GM21576 (cell line): ENCODE measurements around the gene UBTD1.

Experiments
- ATAC-seq: cut with Tn5 transposase; IDR thresholded peaks from one replicate; pipeline ENCODE4 v1.9.1; 2021; ENCODE audit warnings: mild to moderate bottlenecking, moderate library complexity; ENCODE audit not compliant: unreplicated experiment

UBTD1 gene

GRCh38 chr10:97580421-97581367 is 82.0 kb downstream of the UBTD1 start:
- no peak for ATAC-seq

- ATAC-seq, result no peak
Measured at GRCh38 chr10:97582169-97582568, 83.4 kb downstream of the UBTD1 start.

- no peak for ATAC-seq
Measured at GRCh38 chr10:97583476-97583875, 84.8 kb downstream of the UBTD1 start.

DNA sequence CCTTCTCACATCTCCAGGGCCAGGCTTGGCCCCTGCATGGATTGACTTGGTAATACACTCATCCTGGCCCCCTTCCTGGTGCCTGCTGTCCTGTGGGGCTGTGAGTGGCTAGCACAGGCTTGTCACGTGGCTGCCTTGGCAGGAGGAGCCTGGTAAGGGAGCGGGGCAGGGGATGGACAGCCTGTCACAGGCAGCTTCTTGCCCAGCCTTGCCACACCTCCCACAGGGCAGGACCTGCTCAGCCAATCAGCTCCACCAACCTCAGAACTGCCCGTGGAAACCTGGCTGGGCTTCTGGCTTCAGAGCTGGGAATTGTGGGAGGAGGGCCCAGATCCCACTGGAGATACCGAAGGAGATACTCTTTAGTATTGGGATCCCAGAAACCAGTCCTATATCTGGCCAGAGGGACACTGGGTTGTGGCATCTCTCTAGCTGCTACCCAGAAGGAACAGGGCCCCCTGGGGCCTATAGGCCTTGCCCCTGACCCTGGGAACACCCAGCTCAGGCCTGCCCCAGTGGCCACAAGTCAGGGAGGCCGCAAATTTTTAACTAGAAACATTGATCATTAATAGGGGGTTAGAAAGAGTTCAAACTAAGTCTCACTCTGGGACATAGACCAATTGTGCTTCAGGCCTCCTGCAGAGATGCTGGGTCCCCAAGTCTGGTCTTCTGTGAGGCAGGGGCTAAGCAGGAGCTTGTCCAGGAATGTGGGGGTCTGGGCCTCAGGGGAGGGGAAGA is 85.5 kb downstream of the UBTD1 start, which contains the start of gene HOGA1:
Gene HOGA1, plus strand, starts transcription at position 330 of the 738 bp plus-strand sequence. Its CDS starts 315 bp downstream, at position 645.
- ATAC-seq, result no peak

GRCh38 chr10:97584798-97585438 is 86.2 kb downstream of the UBTD1 start:
- ATAC-seq, result no peak

- ATAC-seq, result no peak
Measured at GRCh38 chr10:97585439-97585811, 86.7 kb downstream of the UBTD1 start.

DNA sequence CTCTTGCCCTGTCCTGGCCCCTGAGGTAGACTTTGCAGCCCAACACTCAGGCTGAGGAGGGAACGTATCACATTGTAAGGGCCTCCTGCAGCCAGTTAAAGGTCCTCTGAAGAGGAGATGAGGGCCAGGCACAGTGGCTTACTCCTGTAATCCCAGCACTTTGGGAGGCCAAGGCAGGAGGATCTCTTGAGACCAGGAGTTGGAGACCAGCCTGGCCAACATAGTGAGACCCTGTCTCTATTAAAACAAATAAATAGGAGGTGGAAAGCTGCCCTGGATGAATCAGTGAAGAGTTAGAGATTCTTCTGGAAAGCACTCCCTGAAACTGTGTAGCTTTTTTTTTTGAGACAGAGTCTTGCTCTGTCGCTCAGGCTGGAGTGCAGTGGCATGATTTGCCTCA is 88.5 kb downstream of the UBTD1 start:
- ATAC-seq, result no peak

DNA sequence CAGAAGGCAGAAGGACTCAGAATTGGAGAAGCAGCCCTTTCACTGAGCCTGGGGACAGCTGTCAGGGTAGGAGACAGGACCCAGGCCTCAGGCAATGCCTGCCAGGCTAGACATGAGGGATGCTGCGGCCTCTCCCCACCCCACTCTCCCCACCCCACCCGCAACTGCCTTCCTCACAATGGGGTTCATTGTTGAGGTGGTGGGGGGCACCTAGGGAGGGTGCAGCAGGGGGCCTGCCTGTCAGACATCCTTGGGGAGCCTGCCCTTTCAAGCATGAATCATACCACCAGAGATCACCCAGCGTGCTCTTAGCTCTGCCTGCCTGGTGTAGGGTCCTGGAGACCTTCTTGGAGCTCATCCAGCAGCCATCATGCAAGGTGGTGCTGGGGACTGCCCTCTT is 90.8 kb downstream of the UBTD1 start, which contains the start of gene C10orf62:
Gene C10orf62, plus strand, starts transcription at position 243 of the 400 bp plus-strand sequence. CDS start 177 bp downstream, outside the sequence.
- ATAC-seq, result no peak

GRCh38 chr10:97590082-97590747 is 91.5 kb downstream of the UBTD1 start:
- no peak for ATAC-seq

DNA sequence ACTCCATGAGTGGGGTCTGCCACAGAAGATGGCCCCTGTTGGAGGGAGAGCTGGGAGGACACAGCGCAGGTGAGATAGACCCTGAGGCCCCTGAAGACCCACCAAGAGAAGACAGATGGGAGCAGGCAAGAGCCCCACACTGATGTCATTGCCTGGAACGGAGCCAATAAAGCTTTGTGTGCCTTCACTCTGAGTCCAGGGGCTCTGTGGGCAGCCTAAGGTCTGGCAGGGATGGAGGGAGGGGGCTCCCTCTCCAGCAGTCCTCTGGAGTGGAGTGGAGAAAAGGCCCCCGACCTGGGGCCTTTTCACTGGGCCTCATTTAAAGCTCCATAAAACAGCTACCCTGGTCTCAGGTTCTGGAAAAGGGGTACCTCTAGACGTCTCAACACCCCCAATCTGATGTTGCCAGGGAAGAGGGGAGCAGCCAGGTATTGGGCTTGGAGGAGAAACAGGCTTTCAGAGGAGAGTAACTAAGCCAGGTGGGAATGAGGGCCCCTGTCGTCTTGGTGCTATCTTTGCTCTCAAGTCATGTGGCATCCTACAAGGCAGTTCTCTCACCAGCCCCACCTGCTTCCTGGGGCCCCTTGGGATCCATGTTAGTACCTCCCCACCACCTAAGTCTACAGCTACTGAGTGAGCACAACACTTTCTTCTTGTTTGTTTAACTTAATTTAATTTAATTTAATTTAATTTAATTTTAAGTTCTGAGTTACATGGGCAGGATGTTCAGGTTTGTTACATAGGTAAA is 92.2 kb downstream of the UBTD1 start:
- ATAC-seq, result no peak

DNA sequence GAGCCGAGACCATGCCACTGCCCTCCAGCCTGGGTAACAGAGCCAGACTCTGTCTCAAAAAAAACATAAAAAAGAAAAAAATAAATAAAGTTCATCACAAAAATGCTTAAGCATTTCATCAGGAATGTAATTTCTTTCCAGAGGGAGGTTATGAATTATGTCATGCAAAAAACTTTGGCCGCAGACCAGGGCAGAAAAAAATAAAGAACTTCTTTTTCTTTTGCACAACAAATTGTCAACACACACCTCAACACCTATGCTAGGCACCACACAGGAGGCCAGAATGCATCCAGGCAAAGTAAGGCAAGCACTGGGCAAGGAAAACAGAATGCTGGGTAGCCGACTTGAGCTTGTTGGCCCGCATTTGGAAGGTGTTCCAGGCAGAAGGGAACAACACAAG is 94.7 kb downstream of the UBTD1 start:
- no peak for ATAC-seq

DNA sequence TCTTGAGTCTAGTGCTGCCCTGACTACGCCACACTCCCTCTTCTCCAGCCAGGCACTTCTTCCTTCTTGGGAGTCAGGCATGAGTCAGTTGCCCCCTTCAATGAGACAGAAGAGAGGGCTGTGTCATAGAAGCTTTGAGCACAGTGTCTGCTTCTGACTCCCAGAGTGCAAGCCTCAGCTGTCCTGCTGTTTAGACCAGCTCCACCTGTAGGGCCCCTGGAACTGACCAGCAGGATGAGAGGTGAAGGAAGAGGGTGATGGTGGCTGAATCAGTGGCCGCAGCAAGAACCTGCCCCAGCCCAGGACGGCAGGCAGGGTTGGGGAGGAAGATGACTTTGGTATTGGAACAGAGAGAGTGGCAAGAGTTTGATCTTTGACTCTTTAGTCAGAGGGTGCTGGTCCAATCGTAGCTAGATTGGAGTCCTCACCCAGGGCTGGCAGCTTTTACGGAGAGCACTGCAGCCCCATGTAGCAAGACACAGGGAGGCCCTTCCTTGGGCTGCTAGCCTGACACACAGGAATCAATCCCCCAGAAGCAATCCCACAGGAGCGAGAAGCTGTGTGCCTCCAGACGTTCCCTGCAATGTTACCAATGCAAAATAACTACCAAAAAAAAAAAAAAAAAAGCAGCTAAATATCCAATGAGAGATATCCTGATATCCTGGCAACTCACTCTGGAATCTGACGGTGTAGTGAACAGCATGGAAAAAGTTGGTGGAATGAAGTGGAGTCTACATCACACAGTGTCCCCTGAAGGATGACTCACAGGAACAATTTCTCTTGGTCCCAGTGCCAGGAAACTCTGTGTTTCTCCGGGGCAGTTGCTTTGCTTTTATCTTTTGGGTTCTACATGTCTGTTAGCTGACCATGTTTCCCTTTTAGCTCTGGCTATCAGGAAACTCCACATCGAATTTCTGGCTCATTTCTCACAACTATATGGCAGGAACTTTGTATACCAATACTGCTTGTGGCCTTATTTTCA is 97.7 kb downstream of the UBTD1 start:
- no peak for ATAC-seq

- no peak for ATAC-seq
Measured at GRCh38 chr10:97597778-97598177, 99.1 kb downstream of the UBTD1 start.

GRCh38 chr10:97598407-97599271 is 99.9 kb downstream of the UBTD1 start:
- no peak for ATAC-seq

GRCh38 chr10:97599272-97599619 is 100.5 kb downstream of the UBTD1 start:
- ATAC-seq, result no peak

DNA sequence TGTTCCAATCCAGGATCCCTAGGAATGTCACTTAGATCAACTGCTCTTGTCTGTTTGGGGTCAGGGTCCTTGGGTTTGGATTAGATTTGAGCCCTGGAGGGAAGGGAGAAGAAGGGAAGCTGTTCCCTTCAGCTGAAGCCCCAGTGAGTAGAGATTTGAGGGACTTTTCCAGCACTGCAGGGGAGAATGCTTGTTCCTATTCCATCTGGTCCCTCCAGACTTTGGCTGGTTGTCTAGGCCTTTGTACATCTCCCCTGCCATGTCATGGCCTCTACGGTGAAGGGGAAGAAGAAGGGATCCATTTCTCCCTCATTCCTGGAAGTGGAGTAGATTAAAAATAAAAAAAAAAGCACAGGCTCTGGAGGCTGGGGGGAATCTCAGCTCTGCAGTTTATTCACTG is 101.9 kb downstream of the UBTD1 start:
- no peak for ATAC-seq

DNA sequence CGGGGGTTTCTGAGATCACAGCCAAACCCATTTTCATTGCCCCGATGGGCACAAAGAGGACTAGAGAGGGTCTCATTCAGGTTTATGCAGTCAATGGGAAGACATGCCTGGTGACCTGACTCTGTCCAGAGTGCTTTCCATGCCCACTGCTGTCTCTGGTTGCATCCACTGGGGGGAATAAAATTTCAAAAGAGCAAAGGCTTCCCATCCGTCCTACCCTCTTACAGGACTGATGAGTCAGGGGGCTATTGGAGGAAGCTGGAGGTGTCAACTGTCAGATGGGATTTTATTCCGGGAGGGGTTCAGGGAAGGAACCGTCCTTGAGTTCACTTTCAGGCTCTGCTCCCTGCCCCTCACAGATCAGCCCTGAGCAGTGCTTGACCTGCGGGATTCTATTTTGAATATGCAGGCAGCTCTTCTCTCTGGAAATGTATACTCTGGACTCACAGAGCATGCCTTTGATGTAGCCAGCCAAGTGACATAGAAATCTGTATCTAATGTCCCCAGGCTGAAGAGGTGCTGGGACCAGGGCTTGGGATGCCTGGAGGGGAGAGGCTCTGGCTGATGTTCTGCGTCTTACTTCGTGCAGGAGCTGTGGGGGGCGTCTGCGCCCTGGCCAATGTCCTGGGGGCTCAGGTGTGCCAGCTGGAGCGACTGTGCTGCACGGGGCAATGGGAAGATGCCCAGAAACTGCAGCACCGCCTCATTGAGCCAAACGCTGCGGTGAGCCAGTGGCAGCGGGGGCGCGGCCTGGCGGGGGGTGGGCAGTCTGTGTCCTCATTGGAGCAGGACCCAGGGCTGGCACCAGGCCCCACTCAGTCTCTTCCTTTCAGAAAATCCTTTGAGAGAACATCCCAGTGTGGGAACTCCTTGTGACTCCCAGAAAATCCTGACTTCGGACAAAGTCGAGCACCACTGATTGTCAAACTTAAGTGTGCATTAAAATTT is 102.8 kb downstream of the UBTD1 start:
- ATAC-seq, result no peak
